ENCODE results near the gene KIF12.
A peak's percentile ranks its signal among the peaks of the same experiment; 100 is the strongest.

The KIF12 gene

GRCh38 chr9:114105236-114105635 is 6.1 kb upstream of the KIF12 start:
- DNase-seq (ENCODE audit: low spot score) = no peak

- DNase-seq (ENCODE audit: low spot score) = no peak
Observed at GRCh38 chr9:114102484-114102883, 3.4 kb upstream of the KIF12 start.

GRCh38 chr9:114100536-114100935 is 1.4 kb upstream of the KIF12 start:
- DNase-seq (ENCODE audit: low spot score) = no peak

GRCh38 chr9:114099669-114100270 is 678 bp upstream of the KIF12 start:
- DNase-seq (ENCODE audit: low spot score) = no peak

GRCh38 chr9:114098021-114098935 is 814 bp downstream of the KIF12 start:
- DNase-seq (ENCODE audit: low spot score) = peak; percentile 17

- DNase-seq (ENCODE audit: low spot score) = no peak
Observed at GRCh38 chr9:114097613-114098020, 1.5 kb downstream of the KIF12 start.

- no peak for DNase-seq (ENCODE audit: low spot score)
Observed at GRCh38 chr9:114096866-114097612, 2.1 kb downstream of the KIF12 start.

GRCh38 chr9:114096041-114096511 is 3.0 kb downstream of the KIF12 start:
- DNase-seq (ENCODE audit: low spot score) = no peak

GRCh38 chr9:114094971-114095370 is 4.1 kb downstream of the KIF12 start:
- no peak for DNase-seq (ENCODE audit: low spot score)

GRCh38 chr9:114093761-114094505 is 5.2 kb downstream of the KIF12 start:
- no peak for DNase-seq (ENCODE audit: low spot score)

GRCh38 chr9:114093031-114093471 is 6.0 kb downstream of the KIF12 start:
- no peak for DNase-seq (ENCODE audit: low spot score)

GRCh38 chr9:114092336-114092735 is 6.8 kb downstream of the KIF12 start:
- no peak for DNase-seq (ENCODE audit: low spot score)

- no peak for DNase-seq (ENCODE audit: low spot score)
Observed at GRCh38 chr9:114091711-114092110, 7.4 kb downstream of the KIF12 start.

GRCh38 chr9:114090798-114091197 is 8.3 kb downstream of the KIF12 start:
- DNase-seq (ENCODE audit: low spot score) = no peak

- DNase-seq (ENCODE audit: low spot score) = no peak
Observed at GRCh38 chr9:114089206-114089840, 9.8 kb downstream of the KIF12 start.

- DNase-seq (ENCODE audit: low spot score) = no peak
Observed at GRCh38 chr9:114088571-114089170, 10.4 kb downstream of the KIF12 start.

- DNase-seq (ENCODE audit: low spot score) = no peak
Observed at GRCh38 chr9:114087721-114088120, 11.4 kb downstream of the KIF12 start.

- no peak for DNase-seq (ENCODE audit: low spot score)
Observed at GRCh38 chr9:114086607-114087006, 12.5 kb downstream of the KIF12 start.

GRCh38 chr9:114086009-114086408 is 13.1 kb downstream of the KIF12 start:
- no peak for DNase-seq (ENCODE audit: low spot score)

GRCh38 chr9:114085387-114085789 is 13.7 kb downstream of the KIF12 start:
- DNase-seq (ENCODE audit: low spot score) = no peak
